Hematopoietic multipotent progenitor cell treated with erythropoietin and hydrocortisone succinate and interleukin-3 and kit ligand, for 4 days (in vitro differentiated cells): ENCODE results near the gene FAM89B.

ENCODE experiments used
- DNase-seq: peaks from one replicate; pipeline ENCODE4 v3.0.0-alpha.2; 2015

Gene FAM89B

DNA sequence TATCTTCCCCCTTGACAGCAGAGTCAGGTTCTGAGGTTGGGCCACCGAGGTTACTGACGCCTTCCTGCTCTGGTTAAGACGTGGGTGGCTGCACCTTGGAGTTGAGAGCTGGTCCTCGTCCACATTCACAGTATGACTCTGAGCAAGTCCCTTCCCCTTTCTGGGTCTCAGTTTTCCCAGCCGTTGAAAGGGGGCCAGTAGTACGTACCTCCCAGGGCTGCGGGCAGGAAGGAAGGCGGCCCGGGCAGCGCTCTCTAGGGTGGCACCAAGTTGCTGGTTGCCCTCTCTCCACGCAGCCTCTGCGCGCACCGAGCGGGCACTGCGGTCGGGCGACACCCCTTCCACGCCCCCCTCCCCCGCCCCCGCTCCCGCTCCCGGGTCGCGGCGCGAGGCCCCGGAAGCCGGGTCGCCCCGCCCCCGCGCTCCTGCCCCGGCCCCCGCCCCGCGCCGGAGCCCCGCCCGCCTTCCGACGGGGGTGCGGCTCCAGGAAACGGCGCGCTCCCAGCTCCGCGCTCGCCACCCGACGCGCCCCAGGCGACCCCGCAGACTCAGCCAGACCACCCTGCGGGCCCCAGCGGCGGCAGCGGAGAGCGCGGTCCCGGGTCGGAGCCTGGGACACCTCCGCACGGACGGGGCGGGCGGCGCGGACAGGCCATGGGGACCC is 3.4 kb downstream of the FAM89B start, which contains the start of gene EHBP1L1:
EHBP1L1 (plus strand) TSS at position 486 of the 664 bp plus-strand sequence. CDS start 250 bp downstream, outside the sequence.
- DNase-seq = peak; percentile 86

DNA sequence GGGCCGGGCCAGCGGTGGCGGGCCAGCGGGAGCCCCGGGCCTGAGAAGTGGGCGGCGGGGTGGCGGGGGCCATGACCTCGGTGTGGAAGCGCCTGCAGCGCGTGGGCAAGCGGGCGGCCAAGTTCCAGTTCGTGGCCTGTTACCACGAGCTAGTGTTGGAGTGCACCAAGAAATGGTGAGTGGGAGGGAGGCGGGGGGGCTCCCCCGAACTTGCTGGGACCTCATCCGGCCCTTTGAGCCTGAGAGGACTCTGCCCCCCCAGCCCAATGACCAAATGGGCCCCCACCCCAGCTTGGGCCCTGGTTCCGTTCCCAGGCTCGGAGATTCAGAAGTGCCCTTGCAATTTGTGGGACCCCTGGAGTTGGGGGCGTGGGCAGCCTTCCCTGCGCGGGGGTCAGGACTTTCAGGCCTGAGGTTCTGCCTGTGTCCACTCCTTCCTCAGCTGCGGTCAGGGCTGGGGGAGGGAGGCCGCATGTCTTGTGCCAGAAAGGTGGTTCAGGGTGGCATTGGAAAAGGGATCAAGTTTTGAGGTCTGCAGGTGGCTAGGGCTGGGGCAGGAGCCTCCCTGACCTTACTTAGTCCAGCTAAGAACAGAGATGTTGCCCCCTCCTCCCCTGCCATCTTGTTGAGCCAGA is 4.0 kb downstream of the FAM89B start:
- DNase-seq = peak; percentile 37

DNA sequence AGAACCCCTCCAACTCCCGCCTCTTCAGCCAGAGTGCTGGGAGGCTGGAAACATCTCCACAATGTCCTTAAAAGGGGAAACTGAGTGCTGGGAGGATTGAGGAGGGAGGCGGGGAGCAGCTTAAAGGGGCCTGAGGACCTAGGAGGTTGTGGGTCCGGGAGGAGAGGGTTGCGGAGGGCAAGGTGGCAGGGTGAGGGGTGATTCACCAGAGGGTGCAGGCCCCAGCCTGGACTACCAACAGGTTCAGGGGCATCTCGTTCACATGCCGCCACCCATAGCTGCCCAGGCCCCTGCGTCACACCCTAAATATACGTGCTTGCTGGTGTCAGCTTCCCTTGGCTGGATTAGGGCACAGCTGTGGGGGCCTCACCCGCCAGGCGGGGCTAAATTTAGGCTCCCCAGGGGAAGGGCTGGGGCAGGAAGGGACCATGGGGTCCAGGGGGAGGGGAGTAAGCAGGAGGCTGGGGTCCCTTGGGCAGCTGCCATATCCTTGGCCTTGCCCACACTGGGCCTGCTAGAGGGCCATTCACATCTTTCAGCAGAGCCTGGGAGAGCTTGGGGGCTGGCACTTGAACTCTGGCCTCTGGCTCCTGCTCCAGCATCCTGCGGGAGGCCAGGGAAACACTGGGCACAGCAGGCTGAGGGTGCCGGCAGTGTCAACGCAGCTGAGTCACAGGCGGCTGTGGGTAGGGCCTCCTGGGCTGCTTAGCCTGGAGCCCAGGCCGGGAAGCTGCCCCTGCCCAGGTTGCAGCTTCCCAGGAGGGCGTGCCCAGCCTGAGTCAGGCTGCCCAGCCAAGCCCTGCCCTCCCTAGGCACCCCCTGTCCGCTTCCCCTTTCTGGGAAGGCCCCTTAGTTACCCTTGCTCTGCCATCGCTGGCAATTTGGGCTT is 4.8 kb downstream of the FAM89B start:
- peak; percentile 74 for DNase-seq

DNA sequence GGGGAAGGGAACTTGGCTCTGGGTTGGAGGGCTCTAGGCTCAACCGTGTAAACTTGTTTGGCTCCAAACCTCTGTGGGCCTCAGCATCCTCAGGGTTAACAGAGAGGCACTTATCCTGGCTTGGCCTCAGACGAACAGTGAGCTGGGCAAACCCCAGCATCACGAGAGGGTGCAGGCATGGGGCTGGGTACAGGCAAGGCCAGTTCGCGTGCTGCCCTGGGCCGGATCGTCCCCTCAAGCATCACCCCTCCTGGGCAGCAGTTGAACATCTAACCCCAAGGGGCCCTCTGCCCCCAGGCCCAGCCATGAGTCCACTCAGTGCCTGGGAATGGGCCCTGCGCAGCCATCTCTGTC is 5.4 kb downstream of the FAM89B start:
- no peak for DNase-seq

DNA sequence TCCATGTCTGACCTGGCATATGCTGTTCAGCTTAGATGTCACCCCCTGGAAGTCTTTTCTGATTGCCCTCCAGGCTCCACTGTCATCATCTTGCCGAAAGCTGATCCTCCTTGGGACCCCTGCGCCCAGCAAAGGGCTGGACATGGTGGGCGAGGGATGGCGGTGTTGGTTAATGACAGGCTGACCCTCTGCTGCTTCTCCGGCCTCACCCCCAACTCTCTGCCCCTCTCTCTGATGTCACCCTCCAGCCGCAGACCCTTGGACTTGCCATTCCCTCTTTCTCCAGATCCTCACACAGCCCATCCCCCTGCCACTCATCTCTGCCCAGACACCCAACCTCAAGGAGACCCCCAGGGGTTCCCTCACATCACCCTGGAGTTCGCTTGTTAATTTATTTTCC is 5.8 kb downstream of the FAM89B start:
- DNase-seq = no peak

DNA sequence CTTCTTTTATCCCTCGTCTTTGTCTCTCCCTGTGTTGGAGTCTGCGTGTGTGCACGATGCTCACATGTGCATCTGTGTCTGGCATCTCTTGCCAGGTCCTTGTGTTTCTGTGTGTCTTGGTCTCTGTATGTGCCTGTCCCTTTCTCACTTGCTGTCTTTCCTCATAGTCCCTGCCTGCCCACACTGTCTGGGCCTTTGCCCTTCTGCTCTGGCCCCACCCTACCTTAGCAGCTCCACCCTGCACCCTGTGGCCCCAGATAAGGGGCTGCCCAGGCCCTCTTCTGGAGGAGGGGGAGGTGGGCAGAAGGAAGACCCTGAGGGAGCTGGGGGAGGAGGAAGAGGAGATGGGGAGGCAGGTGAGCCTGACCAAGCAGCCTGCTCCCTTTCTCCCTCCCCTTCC is 6.3 kb downstream of the FAM89B start:
- DNase-seq = peak; percentile 75

DNA sequence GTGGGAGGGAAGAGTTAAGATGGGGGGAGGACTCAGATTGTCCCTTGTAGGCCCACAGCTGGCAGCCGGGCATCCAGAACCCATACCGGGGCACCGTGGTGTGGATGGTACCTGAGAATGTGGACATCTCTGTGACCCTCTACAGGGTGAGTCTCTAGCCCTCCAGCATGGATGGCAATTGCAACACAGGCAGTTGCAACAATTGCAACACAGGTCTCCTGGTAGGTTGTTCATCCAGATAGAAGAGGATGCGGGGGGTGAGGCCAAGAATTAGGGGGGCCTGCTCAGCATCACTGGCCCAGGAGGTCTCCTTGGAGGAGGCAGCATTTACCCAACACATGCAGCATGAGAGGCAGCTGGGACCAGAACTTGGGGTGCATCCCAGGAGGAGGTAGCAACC is 7.0 kb downstream of the FAM89B start:
- DNase-seq = peak; percentile 38

DNA sequence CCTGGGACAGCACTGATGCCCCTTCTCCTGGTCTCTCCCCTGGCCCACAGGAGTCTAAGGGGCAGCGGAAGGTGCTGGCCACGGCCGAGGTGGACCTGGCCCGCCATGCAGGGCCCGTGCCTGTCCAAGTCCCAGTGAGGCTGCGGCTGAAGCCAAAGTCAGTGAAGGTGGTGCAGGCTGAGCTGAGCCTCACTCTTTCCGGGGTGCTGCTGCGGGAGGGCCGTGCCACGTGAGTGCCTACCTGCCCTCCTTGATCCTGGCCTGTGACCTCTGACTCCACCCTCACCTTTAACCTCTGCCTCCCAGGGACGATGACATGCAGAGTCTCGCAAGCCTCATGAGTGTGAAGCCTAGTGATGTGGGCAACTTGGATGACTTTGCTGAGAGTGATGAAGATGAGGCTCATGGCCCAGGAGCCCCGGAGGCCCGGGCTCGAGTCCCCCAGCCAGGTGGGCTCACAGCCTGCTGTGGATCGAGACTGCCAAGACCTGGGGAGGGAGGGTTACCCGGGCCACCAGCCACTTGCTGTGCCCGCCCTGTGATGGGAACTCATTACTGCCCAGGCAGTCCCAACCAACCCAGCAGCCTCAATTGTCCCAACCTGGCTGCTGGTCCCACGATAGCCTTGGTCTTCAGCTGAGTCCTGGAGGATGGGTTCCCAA is 7.8 kb downstream of the FAM89B start:
- no peak for DNase-seq

DNA sequence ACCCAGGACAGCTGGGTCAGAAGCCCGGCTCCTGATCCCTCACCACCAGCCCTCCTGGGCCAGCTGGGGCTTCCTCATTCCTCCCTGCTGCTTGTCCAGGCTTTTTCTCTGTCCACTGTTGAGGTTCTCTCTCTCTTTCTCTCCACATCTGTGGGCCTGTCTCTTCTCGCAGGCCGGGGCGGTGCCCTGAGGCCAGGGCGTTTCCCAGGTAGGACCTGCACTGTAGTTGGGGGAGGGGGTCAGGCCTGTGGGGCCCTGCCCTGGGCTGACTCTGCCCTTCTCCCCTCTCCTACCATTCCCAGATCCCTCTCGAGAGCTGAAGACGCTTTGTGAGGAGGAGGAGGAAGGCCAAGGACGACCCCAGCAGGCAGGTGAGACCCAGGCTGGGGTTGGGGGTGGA is 8.4 kb downstream of the FAM89B start:
- no peak for DNase-seq

DNA sequence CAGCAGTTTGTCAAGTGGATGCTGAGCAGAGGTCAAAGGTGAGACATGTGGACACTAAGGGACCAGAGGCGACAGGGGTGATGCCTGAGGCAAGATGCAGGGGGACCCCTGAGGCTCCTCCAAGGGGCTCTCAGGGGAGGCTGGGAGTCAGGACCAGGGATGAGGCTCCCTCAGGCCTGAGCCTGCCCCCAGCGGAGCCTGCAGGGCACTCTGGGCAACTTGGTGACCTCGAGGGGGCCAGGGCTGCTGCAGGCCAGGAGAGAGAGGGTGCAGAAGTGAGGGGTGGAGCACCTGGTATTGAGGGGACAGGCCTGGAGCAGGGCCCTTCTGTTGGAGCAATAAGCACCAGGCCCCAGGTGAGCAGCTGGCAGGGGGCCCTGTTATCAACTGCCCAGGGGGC is 9.6 kb downstream of the FAM89B start:
- no peak for DNase-seq

DNA sequence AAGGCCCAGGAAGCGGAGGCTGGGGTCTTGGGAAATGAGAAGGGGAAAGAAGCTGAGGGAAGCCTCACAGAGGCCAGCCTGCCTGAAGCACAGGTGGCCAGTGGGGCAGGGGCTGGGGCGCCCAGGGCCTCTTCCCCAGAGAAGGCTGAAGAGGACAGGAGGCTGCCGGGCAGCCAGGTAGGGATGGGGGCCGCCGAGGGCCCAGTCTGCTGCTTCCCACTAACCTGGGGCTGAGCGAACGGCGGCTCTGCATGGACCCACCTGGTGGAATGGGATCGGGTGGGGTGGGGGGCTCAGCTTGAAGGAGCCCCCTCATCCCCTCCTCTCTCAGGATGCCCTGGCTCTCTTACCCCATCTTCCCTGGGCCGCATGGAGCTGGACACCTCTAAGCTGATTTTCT is 11.3 kb downstream of the FAM89B start:
- no peak for DNase-seq

DNA sequence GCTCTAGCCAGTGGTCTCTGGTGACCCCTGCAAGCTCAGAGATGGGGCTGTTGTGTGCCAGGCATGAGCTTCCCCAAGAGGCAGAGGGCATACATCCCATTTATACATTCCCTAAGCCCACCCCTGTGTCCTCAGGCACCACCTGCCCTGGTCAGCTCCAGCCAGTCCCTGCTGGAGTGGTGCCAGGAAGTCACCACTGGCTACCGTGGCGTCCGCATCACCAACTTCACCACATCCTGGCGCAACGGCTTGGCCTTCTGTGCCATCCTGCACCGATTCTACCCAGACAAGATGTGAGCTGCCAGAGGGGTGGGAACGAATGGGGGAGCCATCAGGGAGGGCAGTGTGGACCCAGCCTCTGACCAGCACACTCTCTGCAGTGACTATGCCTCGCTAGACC is 11.8 kb downstream of the FAM89B start:
- DNase-seq = no peak

DNA sequence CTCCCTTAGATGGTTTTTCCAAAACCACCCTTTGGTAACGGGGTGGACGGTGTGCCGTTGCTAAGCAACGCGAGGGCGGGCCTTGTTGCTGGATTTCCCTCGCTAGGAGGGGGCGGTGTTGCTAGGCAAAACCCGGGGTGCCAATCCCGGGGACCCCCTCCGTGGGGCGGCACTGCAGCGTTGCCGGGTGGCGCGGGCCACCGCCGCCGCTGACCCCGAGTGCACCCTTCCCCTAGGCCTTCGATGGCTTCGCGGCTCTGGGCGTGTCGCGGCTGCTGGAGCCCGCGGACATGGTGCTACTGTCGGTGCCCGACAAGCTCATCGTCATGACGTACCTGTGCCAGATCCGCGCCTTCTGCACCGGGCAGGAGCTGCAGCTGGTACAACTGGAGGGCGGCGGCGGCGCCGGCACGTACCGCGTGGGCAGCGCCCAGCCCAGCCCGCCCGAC is 12.4 kb downstream of the FAM89B start:
- DNase-seq = no peak

DNA sequence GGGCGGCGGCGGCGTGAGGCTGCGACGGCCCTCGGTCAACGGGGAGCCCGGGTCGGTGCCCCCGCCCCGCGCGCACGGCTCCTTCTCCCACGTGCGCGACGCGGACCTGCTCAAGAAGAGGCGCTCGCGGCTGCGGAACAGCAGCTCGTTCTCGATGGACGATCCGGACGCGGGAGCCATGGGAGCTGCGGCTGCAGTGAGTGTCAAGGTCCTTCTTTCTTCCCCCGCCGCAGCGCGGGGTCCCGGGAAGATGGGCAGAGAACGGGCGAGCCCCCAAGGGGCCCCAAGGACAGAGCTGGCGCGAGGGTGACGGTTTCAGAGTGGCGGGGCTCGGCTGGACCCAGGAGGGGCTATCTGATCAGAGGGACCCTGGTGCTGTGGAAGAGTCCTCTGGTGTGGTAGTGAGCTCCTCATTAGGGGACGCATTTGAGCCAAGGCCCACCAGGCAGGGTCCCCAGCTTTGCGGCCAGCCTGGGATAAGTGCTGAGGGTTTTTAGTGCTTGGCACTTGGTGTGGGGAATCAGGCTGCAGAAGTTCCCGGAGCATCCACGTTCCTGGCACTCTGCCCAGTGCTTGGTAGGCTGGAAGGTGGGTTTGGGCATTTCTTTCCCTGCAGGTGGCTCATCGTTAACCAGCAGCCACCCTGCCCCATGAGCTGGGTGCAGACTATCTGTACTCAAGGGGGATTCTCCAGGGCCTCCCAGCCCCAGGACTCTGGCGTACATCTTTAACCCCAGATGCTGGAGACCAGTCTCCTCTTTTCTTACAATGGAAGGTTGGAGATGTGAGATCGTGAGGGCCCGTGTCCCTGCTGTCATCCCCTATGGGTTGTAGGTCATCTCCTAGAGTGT is 13.3 kb downstream of the FAM89B start:
- DNase-seq = no peak

DNA sequence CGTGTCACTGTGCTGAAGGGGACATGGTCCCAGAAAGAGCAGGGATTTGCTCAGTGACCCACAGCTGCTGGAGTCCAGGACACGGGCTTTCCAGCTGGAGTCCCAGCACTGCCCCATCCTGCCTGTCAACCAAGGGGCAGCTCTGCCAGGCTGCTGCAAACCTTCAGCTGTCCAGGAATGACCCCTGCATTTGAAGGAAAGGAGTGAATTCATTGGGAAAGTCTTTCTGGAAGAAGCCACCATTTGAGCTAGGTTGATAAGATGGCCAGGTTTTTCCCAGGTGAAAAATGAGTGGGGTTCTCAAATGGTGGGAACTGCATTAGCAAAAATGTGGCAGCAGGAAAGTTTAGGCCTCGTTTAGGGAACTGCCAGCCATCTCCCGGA is 13.9 kb downstream of the FAM89B start:
- no peak for DNase-seq

DNA sequence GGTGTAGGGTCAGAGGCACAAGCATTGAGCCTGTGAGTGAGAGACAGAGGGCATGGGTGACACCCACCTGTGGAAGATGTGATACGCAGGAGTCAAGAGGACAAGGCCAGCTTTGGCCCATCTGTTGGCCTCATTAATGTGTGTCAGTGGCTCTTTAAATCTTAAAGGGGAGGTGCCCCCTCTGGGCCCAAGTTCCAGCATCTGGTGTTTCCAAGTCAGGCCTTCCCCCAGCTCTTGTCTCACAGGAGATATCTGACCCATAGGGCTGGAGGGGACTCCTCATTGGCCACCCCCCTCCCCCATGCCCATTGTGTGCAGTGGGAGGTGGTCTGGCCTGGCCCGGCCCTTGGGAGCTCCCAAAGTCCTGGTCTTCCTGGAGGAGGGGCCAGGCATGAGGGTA is 14.3 kb downstream of the FAM89B start:
- DNase-seq = peak; percentile 31

DNA sequence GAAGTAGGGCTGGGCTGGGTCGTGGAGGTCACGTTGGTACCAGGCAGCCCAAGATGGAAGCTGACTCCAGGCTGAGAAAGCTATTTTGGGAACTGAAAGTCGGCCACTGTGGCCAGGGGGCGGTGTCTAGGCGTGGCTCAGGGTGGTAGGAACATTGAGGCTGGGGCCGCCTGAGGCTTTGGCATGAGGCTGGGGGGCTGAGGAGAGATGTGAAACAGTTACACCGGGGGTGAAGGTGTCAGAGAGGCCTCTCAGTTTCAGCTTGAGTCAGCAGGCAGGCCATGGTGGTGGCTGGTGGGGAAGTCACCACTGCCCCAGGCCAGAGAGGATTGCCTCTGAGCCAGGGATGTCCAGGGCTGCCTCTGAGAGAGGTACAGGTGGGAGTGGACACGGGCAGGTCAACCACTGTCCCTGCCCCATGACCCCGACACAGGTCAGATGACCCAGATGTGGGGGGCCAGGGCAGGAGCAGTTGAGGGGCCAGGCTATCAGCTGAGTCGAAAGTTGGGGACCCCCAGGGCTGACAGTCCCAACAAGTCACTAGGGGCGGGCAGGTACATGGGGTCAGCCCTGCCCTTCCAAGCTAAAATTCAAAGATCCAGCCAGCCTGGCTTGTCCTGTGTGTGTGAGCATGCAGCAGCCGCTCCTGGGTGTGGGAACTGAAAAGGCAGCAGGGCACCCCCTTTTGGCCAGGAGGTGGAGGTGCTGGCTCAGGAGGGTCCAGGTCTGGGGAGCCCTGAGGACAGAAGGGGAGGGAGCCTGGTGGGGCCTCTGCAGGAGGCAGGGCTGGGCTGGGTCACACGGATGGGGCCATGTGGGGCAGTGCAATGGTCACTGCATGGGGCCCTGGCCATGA is 16.1 kb downstream of the FAM89B start:
- DNase-seq = peak; percentile 91

DNA sequence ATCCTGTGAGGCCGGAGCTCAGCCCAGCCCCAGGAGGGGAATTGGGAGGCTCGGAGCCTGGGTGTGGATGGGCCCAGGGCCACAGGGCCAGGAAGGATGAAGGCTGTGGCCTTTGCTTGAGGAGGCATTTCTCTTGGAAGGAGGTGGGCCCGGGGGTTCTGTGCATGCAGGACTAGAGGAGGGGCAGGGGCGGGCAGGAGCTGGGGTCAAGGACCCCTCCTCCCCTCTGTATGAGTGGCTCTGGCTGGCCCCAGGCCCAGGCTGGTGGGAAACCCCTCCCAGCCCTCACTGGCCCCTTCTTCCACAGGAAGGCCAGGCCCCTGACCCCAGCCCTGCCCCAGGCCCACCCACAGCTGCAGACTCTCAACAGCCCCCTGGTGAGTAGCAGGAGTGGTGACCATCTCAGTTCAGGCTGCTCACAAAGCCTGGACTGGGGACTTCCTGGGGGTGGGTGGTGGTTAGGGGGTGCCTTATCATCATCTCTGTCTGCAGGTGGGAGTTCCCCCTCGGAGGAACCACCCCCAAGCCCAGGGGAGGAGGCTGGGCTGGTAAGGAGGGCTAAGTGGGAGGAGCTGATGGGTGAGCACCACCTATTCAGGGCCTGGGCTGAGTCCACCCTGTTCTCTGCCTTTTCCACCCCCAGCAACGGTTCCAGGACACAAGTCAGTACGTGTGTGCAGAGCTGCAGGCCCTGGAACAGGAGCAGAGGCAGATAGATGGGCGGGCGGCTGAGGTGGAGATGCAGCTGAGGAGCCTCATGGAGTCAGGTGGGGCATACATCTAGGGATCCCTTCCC is 17.3 kb downstream of the FAM89B start:
- peak; percentile 89 for DNase-seq

DNA sequence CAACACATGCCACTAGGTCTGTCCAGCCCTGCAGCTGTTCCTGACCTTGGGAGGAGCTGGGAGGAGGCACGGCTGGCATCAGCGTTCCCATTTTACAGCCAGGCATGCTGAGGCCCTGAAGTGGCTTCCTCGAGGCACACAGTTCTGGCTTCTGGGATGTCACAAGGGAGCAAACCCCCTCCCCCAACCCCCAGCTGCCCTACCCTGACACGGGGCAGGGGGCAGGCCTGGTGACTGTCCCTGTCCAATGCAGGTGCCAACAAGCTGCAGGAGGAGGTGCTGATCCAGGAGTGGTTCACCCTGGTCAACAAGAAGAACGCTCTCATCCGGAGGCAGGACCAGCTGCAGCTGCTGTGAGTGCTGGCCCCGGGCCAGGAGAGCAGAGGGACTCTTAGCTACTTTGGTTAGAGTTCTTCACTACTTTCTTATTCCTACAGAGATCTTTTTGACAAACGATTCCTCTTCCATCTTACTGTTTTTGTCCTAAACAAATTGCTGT is 18.0 kb downstream of the FAM89B start:
- DNase-seq = no peak
